ENCODE results near the gene CCDC28B. TPM values are rescaled to one million over a fixed set of nuclear protein-coding genes. Genes with fewer than 3 reads are reported as not detected.

CCDC28B gene
- total and polyA plus RNA-seq, 2 of the 13 experiments (the other 11 are each of a cell fraction or from before 2014, with no cell fraction given), result 2.6 to 3.5 TPM

DNA sequence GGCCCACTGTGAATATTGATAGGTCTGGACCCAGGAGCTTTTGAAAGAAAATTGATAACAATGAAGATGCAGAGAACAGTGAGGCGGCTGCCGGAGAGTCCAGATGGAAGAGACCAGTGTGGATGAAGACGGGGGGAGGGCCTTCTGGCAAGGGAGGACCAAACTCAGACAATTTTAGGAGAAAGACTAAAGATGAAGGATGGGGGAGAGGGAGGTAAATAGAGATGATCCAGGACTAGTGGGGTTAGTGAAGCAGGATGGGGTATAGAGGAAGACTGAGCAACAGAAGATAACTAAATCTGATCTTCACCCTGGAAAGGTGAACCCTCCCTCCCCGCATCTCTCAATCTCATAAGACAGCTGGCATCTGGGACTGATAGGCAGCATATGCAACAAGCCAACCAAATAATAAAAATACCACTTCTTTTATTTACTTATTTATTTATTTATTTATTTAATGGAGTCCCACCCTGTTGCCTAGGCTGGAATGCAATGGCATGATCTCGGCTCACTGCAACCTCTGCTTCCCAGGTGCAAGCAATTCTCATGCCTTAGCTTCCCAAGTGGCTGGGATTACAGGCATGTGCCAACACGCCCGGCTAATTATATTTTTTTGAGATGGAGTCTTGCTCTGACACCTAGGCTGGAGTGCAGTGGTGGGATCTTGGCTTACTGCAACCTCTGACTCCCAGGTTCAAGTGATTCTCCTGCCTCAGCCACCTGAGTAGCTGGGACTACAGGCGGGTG is 32.3 kb downstream of the CCDC28B start:
- ATAC-seq (no peak), DNase-seq (ENCODE audit: low spot score) (no peak), FAIRE-seq (no peak)
- Histone ChIP-seq H3K4me1 (ENCODE audit: insufficient read depth, low read length) (peaks cover 14% of the 10 kb centered on the region), H3K79me2 (ENCODE audit: insufficient read depth, low read length) (no peaks in the 10 kb centered on the region), H3K27ac (ENCODE audit: extremely low read length, insufficient read depth, low read length) (no peak overlapping the region), H3K4me2 (ENCODE audit: low read depth, low read length) (no peak overlapping the region), H3K9me3 (ENCODE audit: low read length) (no peaks in the 10 kb centered on the region), H3K4me3 (replicated peaks in 1 of 3; ENCODE audit: insufficient read depth in 1 of 3, low read depth in 2 of 3, low read length in 3 of 3) (no peak overlapping the region), H3K27me3 (ENCODE audit: control insufficient read depth in 1 of 2, insufficient read depth in 2 of 2, low read length in 2 of 2) (no peaks in the 10 kb centered on the region), H4K20me1 (ENCODE audit: insufficient read depth, low read length) (no peaks in the 10 kb centered on the region), H2AFZ (ENCODE audit: low read length) (no peak overlapping the region), H3K9ac (ENCODE audit: insufficient read depth, low read depth, low read length) (no peak overlapping the region), H3K36me3 (replicated peaks in 1 of 2; ENCODE audit: control insufficient read depth in 1 of 2, insufficient read depth in 2 of 2, low read length in 2 of 2) (peaks cover 15 to 28% of the 10 kb centered on the region in 2 experiments)
- in situ Hi-C loops (cut with HindIII; ENCODE audit: extremely low pct_ligation_motif_present, low pct_unique_long_range_greater_than_20kb), result no loop called here
- 96% methylated on average over 8 of the region's 8 CpGs for WGBS (ENCODE audit: low lambda C conversion rate)
- no TSS peak for BruUV-seq (replicated peaks)
- ChIA-PET POLR2A (interaction anchor here (1.3 to 2.6 kb wide), 2 partner anchors 9 to 18 kb away, joined by 4 to 8 read pairs; partner anchors contain the start of gene LCK), CTCF (ENCODE audit: low intra/inter-chr PET ratio, low total read pairs) (no interaction called here)
- intact Hi-C loops (cut with micrococcal nuclease; ENCODE audit: unreplicated experiment), result no loop called here
- TF ChIP-seq TEAD2 (CRISPR knock-in tag; IDR thresholded peaks at IDR 0.05) (no peak), CBFB (CRISPR knock-in tag; IDR thresholded peaks at IDR 0.05) (no peak), KLF11 (CRISPR knock-in tag; IDR thresholded peaks at IDR 0.05) (no peak), ZNF761 (CRISPR knock-in tag; conservative IDR thresholded peaks at IDR 0.05) (no peak), ZBTB2 (CRISPR knock-in tag; IDR thresholded peaks at IDR 0.05; ENCODE audit: low read depth) (no peak), FOXP4 (CRISPR knock-in tag; IDR thresholded peaks at IDR 0.05) (no peak), NCOA5 (CRISPR knock-in tag; IDR thresholded peaks at IDR 0.05) (no peak), ZFP90 (CRISPR knock-in tag; IDR thresholded peaks at IDR 0.05; ENCODE audit: borderline replicate concordance) (no peak), ZNF678 (CRISPR knock-in tag; IDR thresholded peaks at IDR 0.05) (no peak), TAF1 (CRISPR knock-in tag; IDR thresholded peaks at IDR 0.05) (no peak), CCDC6 (CRISPR knock-in tag; IDR thresholded peaks at IDR 0.05) (no peak), SALL2 (CRISPR knock-in tag; IDR thresholded peaks at IDR 0.05) (no peak), KDM2A (CRISPR knock-in tag; IDR thresholded peaks at IDR 0.05; ENCODE audit: borderline replicate concordance, low read depth) (no peak), ZNF234 (CRISPR knock-in tag; conservative IDR thresholded peaks at IDR 0.05) (no peak)
- TF ChIP-seq, protein P1, sequence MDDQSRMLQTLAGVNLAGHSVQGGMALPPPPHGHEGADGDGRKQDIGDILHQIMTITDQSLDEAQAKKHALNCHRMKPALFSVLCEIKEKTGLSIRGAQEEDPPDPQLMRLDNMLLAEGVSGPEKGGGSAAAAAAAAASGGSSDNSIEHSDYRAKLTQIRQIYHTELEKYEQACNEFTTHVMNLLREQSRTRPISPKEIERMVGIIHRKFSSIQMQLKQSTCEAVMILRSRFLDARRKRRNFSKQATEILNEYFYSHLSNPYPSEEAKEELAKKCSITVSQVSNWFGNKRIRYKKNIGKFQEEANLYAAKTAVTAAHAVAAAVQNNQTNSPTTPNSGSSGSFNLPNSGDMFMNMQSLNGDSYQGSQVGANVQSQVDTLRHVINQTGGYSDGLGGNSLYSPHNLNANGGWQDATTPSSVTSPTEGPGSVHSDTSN (CRISPR knock-in tag; IDR thresholded peaks at IDR 0.05; ENCODE audit: borderline replicate concordance), result no peak
- TF ChIP-seq, protein P2, sequence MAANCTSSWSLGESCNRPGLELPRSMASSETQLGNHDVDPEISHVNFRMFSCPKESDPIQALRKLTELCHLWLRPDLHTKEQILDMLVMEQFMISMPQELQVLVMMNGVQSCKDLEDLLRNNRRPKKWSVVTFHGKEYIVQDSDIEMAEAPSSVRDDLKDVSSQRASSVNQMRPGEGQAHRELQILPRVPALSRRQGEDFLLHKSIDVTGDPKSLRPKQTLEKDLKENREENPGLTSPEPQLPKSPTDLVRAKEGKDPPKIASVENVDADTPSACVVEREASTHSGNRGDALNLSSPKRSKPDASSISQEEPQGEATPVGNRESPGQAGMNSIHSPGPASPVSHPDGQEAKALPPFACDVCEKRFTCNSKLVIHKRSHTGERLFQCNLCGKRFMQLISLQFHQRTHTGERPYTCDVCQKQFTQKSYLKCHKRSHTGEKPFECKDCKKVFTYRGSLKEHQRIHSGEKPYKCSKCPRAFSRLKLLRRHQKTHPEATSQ (CRISPR knock-in tag; IDR thresholded peaks at IDR 0.05; ENCODE audit: borderline replicate concordance), result no peak
